ENCODE measurements around the gene ISYNA1. TPM values are rescaled to one million over a fixed set of nuclear protein-coding genes. Genes with fewer than 3 reads are reported as not detected.
A peak's percentile ranks its signal among the peaks of the same experiment; 100 is the strongest.

Gene ISYNA1
- total and polyA plus RNA-seq, 2 of the 13 experiments (the other 11 are each of a cell fraction or from before 2014, with no cell fraction given): 29.6 to 48.5 TPM

- TF ChIP-seq, protein P1, sequence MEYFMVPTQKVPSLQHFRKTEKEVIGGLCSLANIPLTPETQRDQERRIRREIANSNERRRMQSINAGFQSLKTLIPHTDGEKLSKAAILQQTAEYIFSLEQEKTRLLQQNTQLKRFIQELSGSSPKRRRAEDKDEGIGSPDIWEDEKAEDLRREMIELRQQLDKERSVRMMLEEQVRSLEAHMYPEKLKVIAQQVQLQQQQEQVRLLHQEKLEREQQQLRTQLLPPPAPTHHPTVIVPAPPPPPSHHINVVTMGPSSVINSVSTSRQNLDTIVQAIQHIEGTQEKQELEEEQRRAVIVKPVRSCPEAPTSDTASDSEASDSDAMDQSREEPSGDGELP (IDR thresholded peaks at IDR 0.05; ENCODE audit: borderline replicate concordance, low read depth): peak; percentile 56; the same call in 1 of the 2 replicates
- no peak for TF ChIP-seq RBM22 (optimal IDR thresholded peaks at IDR 0.05; ENCODE audit: low read length)
Observed at GRCh38 chr19:18473003-18473705, 35.2 kb upstream of the ISYNA1 start (continued).

- no TSS peak for BruUV-seq (replicated peaks)
- Histone ChIP-seq H4K20me1 (ENCODE audit: insufficient read depth, low read length) (peaks cover 24% of the 10 kb centered on the region; the same call in 1 of the 2 replicates), H3K79me2 (ENCODE audit: insufficient read depth, low read length) (peaks cover 38% of the 10 kb centered on the region), H3K9me3 (ENCODE audit: low read length) (no peaks in the 10 kb centered on the region), H3K4me2 (ENCODE audit: low read depth, low read length) (no peak overlapping the region), H3K27ac (ENCODE audit: extremely low read length, insufficient read depth, low read length) (no peak overlapping the region), H2AFZ (ENCODE audit: low read length) (no peak overlapping the region), H3K4me1 (ENCODE audit: insufficient read depth, low read length) (peaks cover 74% of the 10 kb centered on the region), H3K36me3 (replicated peaks in 1 of 2; ENCODE audit: control insufficient read depth in 1 of 2, insufficient read depth in 2 of 2, low read length in 2 of 2) (peaks cover 6% of the 10 kb centered on the region in 2 experiments; a peak in 2 of 5 replicates), H3K9ac (ENCODE audit: insufficient read depth, low read depth, low read length) (no peak overlapping the region), H3K4me3 (replicated peaks in 1 of 3; ENCODE audit: insufficient read depth in 1 of 3, low read depth in 2 of 3, low read length in 3 of 3) (no peak overlapping the region), H3K27me3 (ENCODE audit: control insufficient read depth in 1 of 2, insufficient read depth in 2 of 2, low read length in 2 of 2) (no peaks in the 10 kb centered on the region)
- intact Hi-C loops (cut with micrococcal nuclease; ENCODE audit: unreplicated experiment) (no loop called here), in situ Hi-C loops (cut with HindIII; ENCODE audit: extremely low pct_ligation_motif_present, low pct_unique_long_range_greater_than_20kb) (loop anchor here (10.0 kb wide), 2 partner anchors 54 to 204 kb away; partner anchors contain the start of gene ELL)
- ATAC-seq (no peak), FAIRE-seq (no peak), DNase-seq (ENCODE audit: low spot score) (no peak)
- WGBS (ENCODE audit: low lambda C conversion rate): 64% methylated on average over 2 of the region's 2 CpGs
- POLR2A ChIA-PET: interaction anchor here (1.2 to 1.3 kb wide), 2 partner anchors 26 to 49 kb away, joined by 4 read pairs; no protein-coding TSS in a partner anchor
- CTCF ChIA-PET (ENCODE audit: low intra/inter-chr PET ratio, low total read pairs): interaction anchor here (0.7 to 1.8 kb wide), 4 partner anchors 39 to 204 kb away, joined by 3 to 7 read pairs (median 4); no protein-coding TSS in a partner anchor
- TF ChIP-seq EEA1 (CRISPR knock-in tag; IDR thresholded peaks at IDR 0.05; ENCODE audit: borderline replicate concordance): no peak
- TF ChIP-seq ARID3A (IDR thresholded peaks at IDR 0.05; ENCODE audit: low read depth, low read length): no peak
- TF ChIP-seq NFATC3 (CRISPR knock-in tag; IDR thresholded peaks at IDR 0.05): no peak
- TF ChIP-seq ATF5 (CRISPR knock-in tag; IDR thresholded peaks at IDR 0.05; ENCODE audit: low read depth): no peak
- TF ChIP-seq FOSL2 (CRISPR knock-in tag; IDR thresholded peaks at IDR 0.05): no peak
- no peak for TF ChIP-seq ZFY (CRISPR knock-in tag; IDR thresholded peaks at IDR 0.05)
- no peak for TF ChIP-seq ZSCAN9 (CRISPR knock-in tag; IDR thresholded peaks at IDR 0.05; ENCODE audit: borderline replicate concordance)
- TF ChIP-seq BCL3 (CRISPR knock-in tag; IDR thresholded peaks at IDR 0.05): no peak
- no peak for TF ChIP-seq ZBTB14 (CRISPR knock-in tag; IDR thresholded peaks at IDR 0.05)
- no peak for TF ChIP-seq ZFP1 (CRISPR knock-in tag; IDR thresholded peaks at IDR 0.05)
- TF ChIP-seq, protein P2, sequence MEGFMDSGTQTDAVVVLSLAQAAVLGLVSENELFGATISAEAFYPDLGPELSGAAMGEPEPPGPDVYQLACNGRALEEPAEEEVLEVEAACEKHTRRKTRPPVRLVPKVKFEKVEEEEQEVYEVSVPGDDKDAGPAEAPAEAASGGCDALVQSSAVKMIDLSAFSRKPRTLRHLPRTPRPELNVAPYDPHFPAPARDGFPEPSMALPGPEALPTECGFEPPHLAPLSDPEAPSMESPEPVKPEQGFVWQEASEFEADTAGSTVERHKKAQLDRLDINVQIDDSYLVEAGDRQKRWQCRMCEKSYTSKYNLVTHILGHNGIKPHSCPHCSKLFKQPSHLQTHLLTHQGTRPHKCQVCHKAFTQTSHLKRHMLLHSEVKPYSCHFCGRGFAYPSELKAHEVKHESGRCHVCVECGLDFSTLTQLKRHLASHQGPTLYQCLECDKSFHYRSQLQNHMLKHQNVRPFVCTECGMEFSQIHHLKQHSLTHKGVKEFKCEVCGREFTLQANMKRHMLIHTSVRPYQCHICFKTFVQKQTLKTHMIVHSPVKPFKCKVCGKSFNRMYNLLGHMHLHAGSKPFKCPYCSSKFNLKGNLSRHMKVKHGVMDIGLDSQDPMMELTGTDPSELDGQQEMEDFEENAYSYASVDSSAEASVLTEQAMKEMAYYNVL (CRISPR knock-in tag; IDR thresholded peaks at IDR 0.05; ENCODE audit: borderline replicate concordance): no peak
- no peak for TF ChIP-seq FOSL1 (CRISPR knock-in tag; IDR thresholded peaks at IDR 0.05; ENCODE audit: borderline replicate concordance)
Observed at GRCh38 chr19:18470787-18471186, 32.9 kb upstream of the ISYNA1 start.
